GM18499 (cell line): ENCODE data around the gene TUFT1.
"Not testable (repeated sequence)": the region's sequence is repeated elsewhere in the genome, so short reads cannot be mapped to it uniquely, and the experiment has no call there.

ENCODE experiments used
- ATAC-seq: cut with Tn5 transposase; IDR thresholded peaks from one replicate; pipeline ENCODE4 v1.9.1; 2021; ENCODE audit warnings: moderate number of reproducible peaks; ENCODE audit not compliant: insufficient read depth, unreplicated experiment

Gene TUFT1

DNA sequence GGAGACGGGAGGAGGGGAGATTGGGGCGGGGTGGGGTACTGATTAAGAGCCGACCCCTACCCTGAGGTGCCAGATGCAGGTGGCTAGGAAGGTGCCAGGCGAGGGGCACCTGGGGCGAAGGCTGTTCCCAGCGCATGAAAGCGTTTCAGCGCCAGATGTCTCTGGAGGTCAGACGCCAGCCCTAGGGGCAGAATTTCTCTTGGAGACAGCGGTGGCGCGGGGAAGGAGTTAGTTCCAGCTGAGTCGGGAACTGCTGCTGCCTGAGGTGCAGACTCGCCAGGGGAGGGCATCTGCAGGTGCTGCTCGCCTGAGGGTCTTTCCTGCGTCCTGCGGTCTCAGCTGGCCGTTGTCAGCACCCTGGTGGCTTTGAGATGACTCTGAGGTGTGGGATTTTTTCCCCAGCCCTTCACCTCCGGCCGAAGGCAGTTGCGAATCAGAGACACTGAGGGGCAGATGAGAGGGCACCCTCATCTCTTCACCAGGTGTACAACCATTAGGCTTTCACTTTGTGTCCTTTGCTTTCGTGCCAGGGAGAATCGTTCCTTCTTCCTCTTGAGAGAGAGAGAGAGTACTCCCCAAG lies 28.4 kb upstream of the TUFT1 start:
- ATAC-seq = no peak

DNA sequence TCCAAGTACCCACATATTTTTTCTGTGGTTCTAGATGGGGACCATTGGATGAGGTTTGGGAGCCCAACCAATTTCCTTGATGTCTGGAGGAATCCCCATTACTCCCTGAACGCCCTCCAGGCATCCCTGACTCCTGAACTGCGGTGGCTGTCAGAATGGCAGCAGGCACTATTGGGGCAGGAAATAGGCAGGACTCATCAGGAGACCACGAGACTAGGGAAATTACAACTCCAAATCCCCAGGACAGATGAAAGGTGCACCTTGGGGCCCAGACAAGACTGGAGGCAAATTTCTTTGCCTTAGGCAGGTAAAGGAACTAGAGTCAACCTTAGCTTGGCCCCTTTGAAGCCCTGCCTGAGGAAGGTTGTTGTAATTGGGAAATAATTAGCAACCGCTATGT lies 27.8 kb upstream of the TUFT1 start:
- ATAC-seq = no peak

DNA sequence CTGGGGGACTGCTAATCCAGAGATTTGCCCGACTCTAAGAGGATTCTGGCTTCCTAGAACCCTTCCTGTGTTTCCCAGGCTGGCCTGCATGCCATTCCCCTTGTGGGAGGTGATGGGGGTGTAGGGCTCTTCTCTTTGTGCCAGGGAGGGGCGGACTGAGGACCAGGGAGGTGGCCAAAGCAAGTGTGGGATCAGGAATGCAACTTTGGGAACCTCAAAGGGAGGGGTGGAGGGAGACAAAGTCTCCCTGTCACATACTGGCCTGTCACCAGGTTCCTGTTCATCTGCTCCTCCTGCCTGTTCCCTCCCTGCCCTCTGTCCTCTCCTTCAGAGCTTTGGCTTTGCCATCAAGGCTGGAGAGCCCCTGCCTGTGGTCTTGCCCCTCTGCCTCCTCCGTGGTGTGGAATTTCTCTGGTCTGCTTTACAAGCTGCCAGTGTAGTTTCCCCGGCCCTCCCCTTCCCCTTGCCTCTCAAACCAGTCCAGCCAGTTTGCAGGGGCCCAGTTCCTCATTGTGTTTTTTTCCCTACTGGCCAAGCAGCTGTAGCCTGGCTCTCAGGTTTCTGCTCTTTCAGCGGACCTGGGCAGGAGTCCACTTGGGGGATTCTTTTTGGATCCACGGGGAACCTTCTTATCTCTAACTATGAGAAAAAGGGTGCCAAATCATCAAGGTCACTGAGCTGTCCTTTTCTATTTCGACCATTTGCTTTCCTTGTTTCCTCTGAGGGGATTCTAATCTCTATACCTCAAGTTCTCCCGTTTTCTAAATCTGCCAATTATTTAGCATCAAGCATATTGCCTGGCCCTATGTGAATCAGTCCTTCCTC lies 27.1 kb upstream of the TUFT1 start:
- no peak for ATAC-seq

DNA sequence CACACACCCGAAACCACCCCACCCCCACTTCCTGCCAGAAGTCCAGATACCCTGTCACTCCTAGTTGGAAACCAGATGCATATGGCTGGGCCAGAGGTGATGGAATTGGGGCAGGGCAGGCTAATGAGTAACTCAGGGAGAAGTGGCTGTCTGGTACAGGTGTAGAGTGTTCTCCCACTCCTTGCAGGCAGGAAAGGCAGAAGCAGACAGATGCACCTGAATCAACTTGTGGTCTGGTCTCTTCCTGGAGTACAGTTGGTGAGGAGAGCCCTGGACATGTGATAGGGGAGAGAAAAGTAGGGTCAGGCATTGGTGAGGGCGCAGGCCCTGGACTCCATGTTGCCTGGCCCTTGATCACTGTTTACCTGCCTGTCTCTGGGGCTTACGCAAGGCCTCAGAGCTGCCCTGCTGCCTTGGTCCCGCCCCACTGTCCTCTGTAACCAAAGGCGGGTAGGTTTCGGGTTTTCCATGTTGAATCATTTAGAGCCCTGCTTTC lies 26.4 kb upstream of the TUFT1 start:
- ATAC-seq = no peak

DNA sequence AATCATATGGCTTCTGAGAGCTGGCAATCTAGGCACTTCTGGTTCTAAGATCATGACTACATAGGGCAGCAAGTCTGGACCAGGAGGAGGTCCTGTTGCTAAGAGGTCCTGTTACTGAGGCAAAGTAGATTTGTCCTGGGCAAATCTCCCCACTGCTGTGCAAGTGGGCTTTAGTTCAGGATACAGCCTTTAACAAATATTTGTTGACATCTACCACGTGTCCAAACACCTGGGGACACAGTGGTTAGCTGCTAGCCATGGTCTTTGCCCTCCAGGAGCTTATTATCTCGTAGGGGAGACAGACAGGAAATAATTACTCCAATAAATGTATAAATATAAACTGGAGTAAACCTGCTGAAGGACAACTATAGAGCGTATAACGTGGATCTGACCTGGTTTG lies 25.7 kb upstream of the TUFT1 start:
- no peak for ATAC-seq

DNA sequence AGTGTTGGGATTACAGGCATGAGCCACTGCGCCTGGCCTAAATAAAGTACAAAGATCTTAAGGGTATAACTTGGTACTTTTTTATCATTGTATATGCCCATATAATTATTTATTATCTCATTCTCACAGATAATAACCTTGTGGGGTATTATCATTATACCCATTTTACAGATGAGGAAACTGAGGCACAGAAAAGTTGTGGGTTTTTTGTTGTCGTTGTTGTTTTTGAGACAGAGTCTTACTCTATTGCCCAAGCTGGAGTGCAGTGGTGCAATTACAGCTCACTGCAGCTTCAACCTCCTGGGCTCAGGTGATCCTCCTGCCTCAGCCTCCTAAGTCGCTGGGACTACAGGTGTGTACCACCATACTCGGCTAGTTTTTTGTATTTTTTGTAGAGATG lies 24.8 kb upstream of the TUFT1 start:
- no peak for ATAC-seq

DNA sequence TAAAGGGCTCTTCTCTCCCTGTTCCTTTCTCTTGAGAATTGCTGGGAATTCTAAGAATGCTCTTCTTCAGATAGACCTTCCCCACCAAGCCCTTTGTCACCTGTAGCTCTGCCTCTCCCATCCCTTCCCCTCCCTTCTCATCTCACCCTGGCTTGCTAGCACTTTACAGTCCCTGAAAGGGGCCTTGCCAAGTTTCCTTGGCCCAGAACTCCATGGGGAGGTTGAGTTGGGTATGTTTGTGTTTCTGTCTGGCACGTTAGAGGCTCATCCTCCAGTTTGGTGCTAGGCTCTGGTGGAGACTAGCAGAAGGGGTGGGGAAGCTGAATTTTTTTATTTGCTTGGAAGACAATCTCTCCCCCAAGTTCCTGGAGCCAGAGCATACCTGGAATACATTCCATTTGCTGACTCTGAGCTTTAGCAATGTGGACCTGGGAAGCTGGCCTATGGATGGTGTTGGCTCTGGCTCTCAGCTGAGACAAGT lies 24.0 kb upstream of the TUFT1 start:
- ATAC-seq = no peak

DNA sequence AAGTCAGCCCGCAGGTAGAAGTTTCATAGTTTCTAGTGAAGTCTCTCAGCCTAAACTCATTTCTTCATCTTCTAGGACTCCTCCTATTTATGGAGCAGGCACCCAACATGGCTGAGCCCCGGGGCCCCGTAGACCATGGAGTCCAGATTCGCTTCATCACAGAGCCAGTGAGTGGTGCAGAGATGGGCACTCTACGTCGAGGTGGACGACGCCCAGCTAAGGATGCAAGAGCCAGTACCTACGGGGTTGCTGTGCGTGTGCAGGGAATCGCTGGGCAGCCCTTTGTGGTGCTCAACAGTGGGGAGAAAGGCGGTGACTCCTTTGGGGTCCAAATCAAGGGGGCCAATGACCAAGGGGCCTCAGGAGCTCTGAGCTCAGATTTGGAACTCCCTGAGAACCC lies 21.7 kb upstream of the TUFT1 start:
- no peak for ATAC-seq

DNA sequence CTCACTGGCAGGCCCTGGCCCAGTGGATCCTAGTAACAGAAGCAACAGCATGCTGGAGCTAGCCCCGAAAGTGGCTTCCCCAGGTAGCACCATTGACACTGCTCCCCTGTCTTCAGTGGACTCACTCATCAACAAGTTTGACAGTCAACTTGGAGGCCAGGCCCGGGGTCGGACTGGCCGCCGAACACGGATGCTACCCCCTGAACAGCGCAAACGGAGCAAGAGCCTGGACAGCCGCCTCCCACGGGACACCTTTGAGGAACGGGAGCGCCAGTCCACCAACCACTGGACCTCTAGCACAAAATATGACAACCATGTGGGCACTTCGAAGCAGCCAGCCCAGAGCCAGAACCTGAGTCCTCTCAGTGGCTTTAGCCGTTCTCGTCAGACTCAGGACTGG lies 21.2 kb upstream of the TUFT1 start:
- no peak for ATAC-seq

DNA sequence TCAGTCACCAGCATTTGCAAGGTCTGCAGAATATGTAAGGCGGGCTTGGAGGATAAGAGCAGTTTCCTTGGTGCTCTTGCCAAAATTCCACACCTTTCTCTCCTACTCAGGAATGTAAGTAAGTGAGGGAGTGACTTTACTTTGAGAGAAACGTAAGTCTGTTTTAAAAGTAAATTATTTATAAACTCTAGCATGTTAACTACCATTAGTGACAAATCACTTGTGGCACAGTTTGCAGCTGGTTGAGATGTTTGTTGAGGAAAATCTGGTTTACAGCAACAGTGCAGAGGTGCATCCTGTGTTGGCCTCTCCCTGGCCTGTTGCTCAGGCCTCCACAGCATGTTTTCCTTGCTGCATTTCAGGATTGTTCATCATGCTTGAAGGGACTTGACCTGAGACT lies 20.4 kb upstream of the TUFT1 start:
- no peak for ATAC-seq

DNA sequence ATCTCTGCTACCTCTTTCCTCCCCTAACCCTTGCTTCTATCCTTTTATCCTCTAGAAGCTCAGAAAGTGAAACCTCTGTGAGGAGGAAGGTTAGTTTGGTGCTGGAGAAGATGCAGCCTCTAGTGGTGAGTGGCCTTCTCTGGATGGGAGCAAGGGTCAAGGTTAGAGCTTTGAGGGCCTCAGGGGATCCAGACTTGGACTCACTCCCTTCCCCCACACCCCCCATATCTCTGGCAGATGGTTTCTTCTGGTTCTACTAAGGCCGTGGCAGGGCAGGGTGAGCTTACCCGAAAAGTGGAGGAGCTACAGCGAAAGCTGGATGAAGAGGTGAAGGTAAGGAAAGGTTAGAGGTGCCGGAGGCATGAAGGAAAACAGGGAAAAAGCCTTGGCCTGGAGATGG lies 19.8 kb upstream of the TUFT1 start:
- no peak for ATAC-seq

DNA sequence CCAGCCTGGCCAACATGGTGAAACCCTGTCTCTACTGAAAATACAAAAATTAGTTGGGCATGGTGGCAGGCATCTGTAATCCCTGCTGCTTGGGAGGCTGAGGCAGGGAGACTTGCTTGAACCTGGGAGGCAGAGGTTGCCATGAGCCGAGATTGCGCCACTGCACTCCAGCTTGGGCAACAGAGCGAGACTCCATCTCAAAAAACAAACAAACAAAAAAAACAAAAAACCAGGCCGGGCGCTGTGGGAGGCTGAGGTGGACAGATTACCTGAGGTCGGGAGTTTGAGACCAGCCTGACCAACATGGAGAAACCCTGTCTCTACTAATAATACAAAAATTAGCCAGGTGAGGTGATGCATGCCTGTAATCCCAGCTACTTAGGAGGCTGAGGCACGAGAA lies 17.7 kb upstream of the TUFT1 start:
- not testable (repeated sequence) for ATAC-seq

DNA sequence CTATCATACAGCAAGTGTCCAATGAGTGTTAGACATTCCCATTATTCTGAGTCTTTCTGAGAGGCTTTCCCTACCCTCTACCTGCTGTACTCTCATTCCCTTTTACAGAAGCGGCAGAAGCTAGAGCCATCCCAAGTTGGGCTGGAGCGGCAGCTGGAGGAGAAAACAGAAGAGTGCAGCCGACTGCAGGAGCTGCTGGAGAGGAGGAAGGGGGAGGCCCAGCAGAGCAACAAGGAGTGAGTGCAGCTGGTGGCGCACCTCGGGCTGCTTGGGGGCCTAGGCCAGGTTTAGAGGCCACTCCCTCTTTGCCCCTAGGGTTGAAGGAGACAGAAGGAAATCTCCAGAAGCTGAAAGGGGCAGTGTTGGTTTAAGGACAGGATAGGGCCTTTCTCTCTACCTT lies 16.8 kb upstream of the TUFT1 start:
- no peak for ATAC-seq

DNA sequence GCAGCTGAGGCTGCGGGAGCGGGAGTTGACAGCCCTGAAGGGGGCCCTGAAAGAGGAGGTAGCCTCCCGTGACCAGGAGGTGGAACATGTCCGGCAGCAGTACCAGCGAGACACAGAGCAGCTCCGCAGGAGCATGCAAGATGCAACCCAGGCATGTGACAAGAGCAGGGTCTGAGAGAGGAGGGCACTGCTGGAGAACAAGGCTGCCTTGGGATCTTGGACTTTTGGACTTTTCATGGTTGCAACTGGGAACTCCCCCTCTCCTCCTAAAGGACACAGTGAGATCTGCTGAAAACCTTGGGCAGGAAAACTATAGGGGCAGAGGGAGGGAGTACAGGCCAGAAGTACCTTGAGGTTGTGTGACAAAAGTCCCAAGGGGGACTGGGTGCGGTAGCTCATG lies 15.4 kb upstream of the TUFT1 start:
- no peak for ATAC-seq

DNA sequence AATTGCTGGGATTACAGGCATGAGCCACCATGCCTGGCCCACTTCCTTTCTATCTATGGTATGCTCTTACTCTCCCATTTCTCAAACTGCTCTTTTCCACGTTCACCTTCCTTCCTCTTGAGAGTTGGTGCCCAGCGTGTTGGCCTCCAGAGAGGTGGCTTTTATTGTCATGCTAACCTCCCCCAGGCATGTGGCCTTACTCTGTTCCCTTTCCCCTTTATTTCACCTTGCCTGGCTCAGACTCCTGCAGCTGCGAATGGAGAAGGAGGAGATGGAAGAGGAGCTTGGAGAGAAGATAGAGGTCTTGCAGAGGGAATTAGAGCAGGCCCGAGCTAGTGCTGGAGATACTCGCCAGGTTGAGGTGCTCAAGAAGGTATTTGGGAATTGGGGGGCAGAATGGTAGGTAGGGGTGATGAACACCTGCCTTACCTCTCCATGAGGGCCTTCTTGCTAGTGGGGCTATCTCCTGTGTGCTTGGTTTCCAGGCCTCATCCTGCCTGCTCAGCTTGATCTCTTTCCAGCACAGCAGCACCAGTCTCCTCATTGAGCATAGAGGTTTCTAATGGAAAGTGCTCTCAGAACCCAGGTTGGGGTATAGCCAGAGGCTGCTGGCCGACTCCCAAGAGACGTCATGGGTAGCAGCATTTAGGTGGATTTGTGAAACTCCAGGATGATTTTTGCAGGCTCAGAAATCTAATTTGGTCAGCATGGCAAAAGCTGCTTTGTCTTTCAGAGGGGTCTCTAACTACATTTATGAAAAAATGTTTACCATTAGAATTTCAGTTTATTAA lies 13.2 kb upstream of the TUFT1 start:
- ATAC-seq = no peak

DNA sequence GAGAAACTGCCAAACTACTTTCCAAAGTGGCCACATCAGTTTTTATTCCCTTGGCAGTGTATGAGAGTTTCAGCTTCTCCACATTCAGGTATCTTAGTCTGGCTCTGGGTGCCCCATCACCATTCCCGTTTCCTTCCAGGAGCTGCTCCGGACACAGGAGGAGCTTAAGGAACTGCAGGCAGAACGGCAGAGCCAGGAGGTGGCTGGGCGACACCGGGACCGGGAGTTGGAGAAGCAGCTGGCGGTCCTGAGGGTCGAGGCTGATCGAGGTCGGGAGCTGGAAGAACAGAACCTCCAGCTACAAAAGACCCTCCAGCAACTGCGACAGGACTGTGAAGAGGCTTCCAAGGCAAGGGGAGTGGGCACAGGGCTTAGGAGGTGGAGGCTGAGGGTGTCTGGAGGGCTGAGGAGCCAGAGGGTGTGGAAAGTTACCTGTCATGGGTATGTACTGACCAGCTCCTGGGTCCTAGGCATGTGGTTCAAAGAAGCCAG lies 10.9 kb upstream of the TUFT1 start:
- ATAC-seq = no peak

DNA sequence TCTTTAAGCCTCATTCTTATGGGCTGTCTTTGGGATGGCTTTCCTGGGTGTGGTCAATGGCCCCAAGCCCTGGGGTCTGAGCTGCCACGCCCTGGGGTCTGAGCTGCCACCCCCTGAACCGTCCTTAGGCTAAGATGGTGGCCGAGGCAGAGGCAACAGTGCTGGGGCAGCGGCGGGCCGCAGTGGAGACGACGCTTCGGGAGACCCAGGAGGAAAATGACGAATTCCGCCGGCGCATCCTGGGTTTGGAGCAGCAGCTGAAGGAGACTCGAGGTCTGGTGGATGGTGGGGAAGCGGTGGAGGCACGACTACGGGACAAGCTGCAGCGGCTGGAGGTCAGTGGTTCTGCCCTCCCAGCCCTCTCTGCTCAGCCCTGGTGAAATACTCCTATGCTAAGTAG lies 10.3 kb upstream of the TUFT1 start:
- no peak for ATAC-seq

DNA sequence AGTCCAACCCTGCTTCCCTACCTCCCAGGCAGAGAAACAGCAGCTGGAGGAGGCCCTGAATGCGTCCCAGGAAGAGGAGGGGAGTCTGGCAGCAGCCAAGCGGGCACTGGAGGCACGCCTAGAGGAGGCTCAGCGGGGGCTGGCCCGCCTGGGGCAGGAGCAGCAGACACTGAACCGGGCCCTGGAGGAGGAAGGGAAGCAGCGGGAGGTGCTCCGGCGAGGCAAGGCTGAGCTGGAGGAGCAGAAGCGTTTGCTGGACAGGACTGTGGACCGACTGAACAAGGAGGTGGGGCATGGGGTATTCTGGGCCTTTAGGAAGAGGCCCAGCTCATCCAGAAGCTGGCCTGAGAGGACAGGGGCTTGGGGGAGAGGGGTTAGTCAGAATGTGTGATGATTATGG lies 9.6 kb upstream of the TUFT1 start:
- ATAC-seq = no peak

DNA sequence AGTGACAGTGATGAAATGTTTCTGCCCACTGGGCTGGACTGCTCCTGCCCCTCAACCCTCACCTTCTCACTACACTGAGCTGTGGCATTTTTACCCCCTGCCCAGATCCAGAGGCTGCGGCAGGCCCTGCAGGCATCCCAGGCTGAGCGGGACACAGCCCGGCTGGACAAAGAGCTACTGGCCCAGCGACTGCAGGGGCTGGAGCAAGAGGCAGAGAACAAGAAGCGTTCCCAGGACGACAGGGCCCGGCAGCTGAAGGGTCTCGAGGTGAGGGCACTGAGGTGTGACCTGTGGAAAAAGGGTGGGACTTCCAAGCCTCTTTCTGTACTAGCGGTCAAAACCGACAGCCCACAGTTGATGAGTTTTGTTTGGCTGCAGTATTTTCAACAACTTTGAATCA lies 6.2 kb upstream of the TUFT1 start:
- ATAC-seq = no peak

DNA sequence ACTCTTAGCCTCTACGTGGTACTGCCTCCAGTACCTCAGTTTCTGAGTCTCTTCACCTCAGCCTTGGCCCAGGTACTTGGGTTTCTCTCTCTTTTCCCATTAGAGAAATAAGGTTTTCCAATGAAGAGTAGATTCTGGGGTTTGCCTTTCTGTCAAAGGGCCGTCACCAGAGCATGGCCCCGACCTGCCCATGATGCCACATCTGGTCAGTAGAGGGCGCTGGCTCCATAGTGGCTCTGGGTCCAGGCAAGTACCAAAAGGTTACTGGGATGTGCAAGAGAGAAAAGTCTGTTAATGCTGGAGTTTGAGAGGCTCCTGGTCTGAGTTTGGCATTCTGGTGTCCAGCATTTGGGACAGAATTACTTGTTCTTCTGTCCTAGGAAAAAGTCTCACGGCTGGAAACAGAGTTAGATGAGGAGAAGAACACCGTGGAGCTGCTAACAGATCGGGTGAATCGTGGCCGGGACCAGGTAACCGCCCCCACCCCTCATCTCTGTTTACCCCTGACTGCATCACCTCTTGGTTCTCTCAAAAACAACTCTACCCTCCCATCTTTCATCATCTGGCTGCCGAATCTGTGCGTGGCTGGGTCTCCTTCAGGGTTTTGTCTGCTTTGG lies 5.3 kb upstream of the TUFT1 start:
- no peak for ATAC-seq
